PFSK-1 (cell line): ENCODE data around the gene LRCH3.

Experiments used
- POLR2AphosphoS5 ChIP-seq: IDR thresholded peaks from 2 replicates; pipeline ENCODE4 v1.6.1; 2012; ENCODE audit warnings: low read depth, mild to moderate bottlenecking, control low read depth, low read length, moderate library complexity
- TAF1 ChIP-seq: IDR thresholded peaks from 2 replicates; pipeline ENCODE4 v1.6.1; 2012; ENCODE audit warnings: low read length, control low read depth, borderline replicate concordance; ENCODE audit not compliant: insufficient read depth

- TF ChIP-seq POLR2AphosphoS5, result no peak
- no peak for TF ChIP-seq TAF1
These were observed 121.9 kb downstream of the LRCH3 start for GRCh38 chr3:197912741-197913476.
